OCI-LY3 (cell line): ENCODE measurements around the gene FEM1B.

Experiments used
- EZH2phosphoT487 ChIP-seq: fragments of 200-600 bp; shearing (Covaris generic); IDR thresholded peaks from 2 replicates; pipeline ENCODE4 v1.6.1; 2018; ENCODE audit warnings: antibody characterized with exemption, mixed run types, low read depth
- TF ChIP-seq, protein P1 (sequence below): fragments of 200-600, 300-600 bp; sonication (generic); IDR thresholded peaks from 2 replicates; pipeline ENCODE4 v1.5.1; 2014; ENCODE audit warnings: antibody characterized with exemption, low read length, low read depth

DNA sequence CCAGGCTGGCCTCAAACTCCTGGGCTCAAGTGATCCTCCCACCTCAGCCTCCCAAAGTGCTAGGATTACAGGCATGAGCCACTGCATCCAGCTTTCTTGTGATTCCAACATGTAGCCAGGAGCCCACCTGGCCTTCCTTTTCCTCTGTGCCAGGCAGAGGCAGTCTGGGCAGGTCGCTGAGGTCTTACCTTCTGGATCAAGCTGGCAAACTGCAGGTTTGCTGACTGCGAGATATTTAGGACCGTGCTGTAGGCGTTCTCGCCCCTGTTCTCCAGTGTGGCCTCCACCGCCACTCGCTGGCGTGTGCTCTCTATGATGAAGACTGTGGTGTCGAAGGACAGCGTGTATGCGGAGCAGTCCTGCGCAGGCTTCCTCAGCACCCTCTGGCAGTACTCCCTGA is 42.5 kb downstream of the FEM1B start:
- TF ChIP-seq, protein P1, sequence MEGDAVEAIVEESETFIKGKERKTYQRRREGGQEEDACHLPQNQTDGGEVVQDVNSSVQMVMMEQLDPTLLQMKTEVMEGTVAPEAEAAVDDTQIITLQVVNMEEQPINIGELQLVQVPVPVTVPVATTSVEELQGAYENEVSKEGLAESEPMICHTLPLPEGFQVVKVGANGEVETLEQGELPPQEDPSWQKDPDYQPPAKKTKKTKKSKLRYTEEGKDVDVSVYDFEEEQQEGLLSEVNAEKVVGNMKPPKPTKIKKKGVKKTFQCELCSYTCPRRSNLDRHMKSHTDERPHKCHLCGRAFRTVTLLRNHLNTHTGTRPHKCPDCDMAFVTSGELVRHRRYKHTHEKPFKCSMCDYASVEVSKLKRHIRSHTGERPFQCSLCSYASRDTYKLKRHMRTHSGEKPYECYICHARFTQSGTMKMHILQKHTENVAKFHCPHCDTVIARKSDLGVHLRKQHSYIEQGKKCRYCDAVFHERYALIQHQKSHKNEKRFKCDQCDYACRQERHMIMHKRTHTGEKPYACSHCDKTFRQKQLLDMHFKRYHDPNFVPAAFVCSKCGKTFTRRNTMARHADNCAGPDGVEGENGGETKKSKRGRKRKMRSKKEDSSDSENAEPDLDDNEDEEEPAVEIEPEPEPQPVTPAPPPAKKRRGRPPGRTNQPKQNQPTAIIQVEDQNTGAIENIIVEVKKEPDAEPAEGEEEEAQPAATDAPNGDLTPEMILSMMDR, result no peak
- TF ChIP-seq EZH2phosphoT487, result no peak
